ENCODE measurements around the gene PIGZ. TPM values are rescaled to one million over a fixed set of nuclear protein-coding genes. Genes with fewer than 3 reads are reported as not detected.
"Not testable (repeated sequence)": the region's sequence is repeated elsewhere in the genome, so short reads cannot be mapped to it uniquely, and the experiment has no call there.

The PIGZ gene
- total RNA-seq, 1 donor from 2014 or later, result 10.6 TPM

GRCh38 chr3:196954832-196955231 lies 13.8 kb downstream of the PIGZ start:
- no peak for DNase-seq (ENCODE audit: extremely low read depth, low read depth, low spot score)

GRCh38 chr3:196951371-196951770 lies 17.3 kb downstream of the PIGZ start:
- DNase-seq (ENCODE audit: extremely low read depth, low read depth, low spot score), result no peak

- DNase-seq (ENCODE audit: extremely low read depth, low read depth, low spot score), result no peak
These were observed 18.9 kb downstream of the PIGZ start for GRCh38 chr3:196949750-196950149.

GRCh38 chr3:196949285-196949619 lies 19.4 kb downstream of the PIGZ start:
- no peak for DNase-seq (ENCODE audit: extremely low read depth, low read depth, low spot score)

- DNase-seq (ENCODE audit: extremely low read depth, low read depth, low spot score), result no peak
These were observed 20.0 kb downstream of the PIGZ start for GRCh38 chr3:196948442-196949284.

- DNase-seq (ENCODE audit: extremely low read depth, low read depth, low spot score), result no peak
These were observed 20.7 kb downstream of the PIGZ start for GRCh38 chr3:196947860-196948441.

- no peak for DNase-seq (ENCODE audit: extremely low read depth, low read depth, low spot score)
These were observed 21.3 kb downstream of the PIGZ start for GRCh38 chr3:196947136-196947859.

GRCh38 chr3:196944037-196944790 lies 24.4 kb downstream of the PIGZ start:
- not testable (repeated sequence) for DNase-seq (ENCODE audit: extremely low read depth, low read depth, low spot score)

- DNase-seq (ENCODE audit: extremely low read depth, low read depth, low spot score), result no peak
These were observed 25.7 kb downstream of the PIGZ start for GRCh38 chr3:196942915-196943277.

GRCh38 chr3:196942226-196942914 lies 26.3 kb downstream of the PIGZ start, which contains the start of gene NCBP2:
Gene NCBP2 (minus strand): TSS chr3:196942528. CDS start chr3:196942503, 25 bp downstream.
- peak; percentile 75 for DNase-seq (ENCODE audit: extremely low read depth, low read depth, low spot score)

- peak; percentile 1 for DNase-seq (ENCODE audit: extremely low read depth, low read depth, low spot score)
These were observed 26.9 kb downstream of the PIGZ start for GRCh38 chr3:196941729-196942225.

GRCh38 chr3:196938576-196938975 lies 30.1 kb downstream of the PIGZ start:
- no peak for DNase-seq (ENCODE audit: extremely low read depth, low read depth, low spot score)

- DNase-seq (ENCODE audit: extremely low read depth, low read depth, low spot score), result no peak
These were observed 30.5 kb downstream of the PIGZ start for GRCh38 chr3:196938124-196938523.

- DNase-seq (ENCODE audit: extremely low read depth, low read depth, low spot score), result no peak
These were observed 32.3 kb downstream of the PIGZ start for GRCh38 chr3:196936288-196936687.

GRCh38 chr3:196932600-196932999 lies 36.0 kb downstream of the PIGZ start:
- no peak for DNase-seq (ENCODE audit: extremely low read depth, low read depth, low spot score)

GRCh38 chr3:196931828-196932587 lies 36.6 kb downstream of the PIGZ start:
- DNase-seq (ENCODE audit: extremely low read depth, low read depth, low spot score), result no peak

- DNase-seq (ENCODE audit: extremely low read depth, low read depth, low spot score), result no peak
These were observed 37.5 kb downstream of the PIGZ start for GRCh38 chr3:196931157-196931556.

- no peak for DNase-seq (ENCODE audit: extremely low read depth, low read depth, low spot score)
These were observed 40.8 kb downstream of the PIGZ start for GRCh38 chr3:196927571-196928453.

Data from glomerular endothelial cell (primary cell).